Mammary epithelial cell (primary cell): ENCODE measurements around the gene ADARB2.

ENCODE experiments used
- EZH2 ChIP-seq: IDR thresholded peaks from 2 replicates; pipeline ENCODE4 v1.6.1; 2012; ENCODE audit warnings: low read length, inconsistent platforms, borderline replicate concordance
- TF ChIP-seq, protein P1 (sequence below), 2 donors: IDR thresholded peaks in 1 of 2; conservative IDR thresholded peaks in 1 of 2; 2 replicates each; pipeline ENCODE4 v1.5.1; 2011 to 2012; ENCODE audit warnings: inconsistent platforms in 2 of 2, low read length in 2 of 2, mild to moderate bottlenecking in 2 of 2, control low read depth in 1 of 2, low read depth in 1 of 2; ENCODE audit not compliant: insufficient read depth in 1 of 2; ENCODE audit errors: extremely low read depth in 1 of 2

DNA sequence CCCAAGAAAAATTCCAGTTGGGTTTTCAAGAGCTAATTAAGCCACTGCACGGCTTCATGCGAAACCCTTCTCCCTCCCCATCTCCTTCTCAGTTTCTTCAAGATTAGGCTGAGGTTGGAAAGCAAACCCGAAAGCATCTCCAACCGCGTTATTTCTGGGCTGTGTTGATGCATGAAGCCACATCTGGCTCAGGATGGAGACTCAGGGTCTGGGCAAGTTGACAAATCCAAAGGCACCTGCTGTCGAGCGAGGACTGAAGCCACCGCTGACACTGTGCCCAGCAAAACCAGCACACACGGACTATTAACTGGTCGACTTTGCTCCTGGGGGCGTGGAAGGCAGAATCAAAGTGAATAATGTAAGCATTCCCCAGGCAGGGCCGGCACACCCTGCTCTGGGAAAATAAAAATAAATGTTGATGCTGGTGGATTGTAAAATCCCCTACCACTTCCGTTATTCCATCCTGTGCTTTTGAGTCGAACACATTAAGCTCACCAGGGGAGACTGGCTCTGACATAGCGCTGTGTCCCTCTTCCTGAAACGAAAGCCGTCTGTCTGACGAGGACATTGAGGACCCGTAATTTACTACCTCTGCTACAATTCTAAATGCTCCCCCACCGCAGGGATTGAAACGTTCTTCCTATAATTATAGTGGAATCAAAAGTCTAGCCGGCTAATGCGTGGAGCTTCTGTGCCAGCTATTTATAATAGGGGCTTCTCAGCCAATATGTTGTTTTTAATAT, 269.8 kb downstream of the ADARB2 start:
- TF ChIP-seq, protein P1, sequence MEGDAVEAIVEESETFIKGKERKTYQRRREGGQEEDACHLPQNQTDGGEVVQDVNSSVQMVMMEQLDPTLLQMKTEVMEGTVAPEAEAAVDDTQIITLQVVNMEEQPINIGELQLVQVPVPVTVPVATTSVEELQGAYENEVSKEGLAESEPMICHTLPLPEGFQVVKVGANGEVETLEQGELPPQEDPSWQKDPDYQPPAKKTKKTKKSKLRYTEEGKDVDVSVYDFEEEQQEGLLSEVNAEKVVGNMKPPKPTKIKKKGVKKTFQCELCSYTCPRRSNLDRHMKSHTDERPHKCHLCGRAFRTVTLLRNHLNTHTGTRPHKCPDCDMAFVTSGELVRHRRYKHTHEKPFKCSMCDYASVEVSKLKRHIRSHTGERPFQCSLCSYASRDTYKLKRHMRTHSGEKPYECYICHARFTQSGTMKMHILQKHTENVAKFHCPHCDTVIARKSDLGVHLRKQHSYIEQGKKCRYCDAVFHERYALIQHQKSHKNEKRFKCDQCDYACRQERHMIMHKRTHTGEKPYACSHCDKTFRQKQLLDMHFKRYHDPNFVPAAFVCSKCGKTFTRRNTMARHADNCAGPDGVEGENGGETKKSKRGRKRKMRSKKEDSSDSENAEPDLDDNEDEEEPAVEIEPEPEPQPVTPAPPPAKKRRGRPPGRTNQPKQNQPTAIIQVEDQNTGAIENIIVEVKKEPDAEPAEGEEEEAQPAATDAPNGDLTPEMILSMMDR (conservative IDR thresholded peaks at IDR 0.05 in 1 of 2, IDR thresholded peaks at IDR 0.05 in 1 of 2; ENCODE audit: extremely low read depth in 1 of 2, insufficient read depth in 1 of 2, low read depth in 1 of 2, low read length in 2 of 2): no peak
- no peak for TF ChIP-seq EZH2
